NCI-H146 treated with DMSO at 0.1 percent for 48 hours (cell line): ENCODE results near the gene PIK3AP1.
"Not testable (repeated sequence)": the region's sequence is repeated elsewhere in the genome, so short reads cannot be mapped to it uniquely, and the experiment has no call there.

Experiments
- DNase-seq: peaks from one replicate; lab custom pipeline; 2025; ENCODE audit not compliant: unreplicated experiment; lab: John Stamatoyannopoulos, UW

PIK3AP1 gene

DNA sequence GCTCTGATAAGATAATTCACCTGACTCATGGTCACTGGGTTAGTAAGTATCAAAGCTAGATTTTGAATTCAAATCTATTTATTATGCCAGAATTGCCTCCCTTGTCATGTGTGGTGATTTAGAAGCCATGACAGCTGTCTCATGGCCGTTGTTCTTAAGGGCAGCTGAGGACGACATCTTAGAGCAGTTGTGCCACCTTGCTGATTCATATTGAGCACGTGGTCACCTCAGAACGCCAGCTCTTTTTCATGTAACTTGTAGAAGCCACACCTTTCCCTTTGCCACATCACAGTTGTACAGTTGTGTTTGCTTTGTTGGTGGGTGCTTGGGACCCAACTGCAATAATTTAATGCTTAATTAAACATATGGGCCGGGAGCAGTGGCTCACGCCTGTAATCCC lies 4.3 kb upstream of the PIK3AP1 start:
- no peak for DNase-seq

DNA sequence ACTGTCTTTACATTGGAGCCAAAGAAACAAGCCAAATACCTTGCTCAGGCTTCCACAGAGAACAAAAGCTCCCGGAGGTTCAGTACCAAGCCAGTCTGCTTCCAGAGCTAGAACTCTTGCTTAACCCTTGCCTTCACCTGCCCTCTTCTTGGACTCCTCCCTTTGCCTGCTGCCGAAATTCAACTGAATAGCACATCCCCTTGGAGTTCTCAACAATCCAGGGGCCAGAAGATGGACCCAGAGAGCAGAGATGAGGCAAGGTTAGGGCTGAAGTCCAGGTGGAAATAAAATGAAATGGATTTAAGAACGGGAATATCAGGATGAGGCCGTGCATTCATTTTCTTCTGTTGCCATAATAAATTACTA lies 876 bp upstream of the PIK3AP1 start:
- DNase-seq = peak; percentile 76

DNA sequence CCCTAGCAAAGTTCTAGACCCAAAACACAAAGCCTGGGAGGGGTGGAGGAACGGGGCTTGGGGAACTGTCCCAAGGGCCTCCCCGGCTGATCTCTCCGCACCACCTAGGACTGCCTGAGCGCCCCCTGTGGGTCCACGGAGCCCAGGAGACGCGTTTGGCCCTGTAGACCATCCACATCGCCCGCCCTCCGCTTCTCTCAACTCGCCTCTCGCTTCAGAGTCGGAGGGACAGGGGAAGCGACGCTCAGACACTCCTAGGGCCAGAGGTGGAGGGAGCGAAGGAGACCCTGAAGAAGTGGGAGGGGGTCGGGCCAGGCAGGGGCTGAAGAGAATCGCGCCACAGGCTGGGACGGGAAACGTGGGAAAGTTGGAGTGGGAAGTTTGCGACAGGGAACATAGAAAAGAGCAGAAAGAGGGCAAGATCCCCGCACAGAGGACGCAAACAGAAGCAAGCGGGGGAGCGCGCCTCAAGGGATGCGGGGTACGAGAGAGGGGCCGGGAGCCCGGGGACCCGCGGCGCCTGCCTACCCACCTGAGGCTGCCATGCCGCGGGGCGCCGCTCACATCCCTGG lies 378 bp downstream of the PIK3AP1 start:
- no peak for DNase-seq

DNA sequence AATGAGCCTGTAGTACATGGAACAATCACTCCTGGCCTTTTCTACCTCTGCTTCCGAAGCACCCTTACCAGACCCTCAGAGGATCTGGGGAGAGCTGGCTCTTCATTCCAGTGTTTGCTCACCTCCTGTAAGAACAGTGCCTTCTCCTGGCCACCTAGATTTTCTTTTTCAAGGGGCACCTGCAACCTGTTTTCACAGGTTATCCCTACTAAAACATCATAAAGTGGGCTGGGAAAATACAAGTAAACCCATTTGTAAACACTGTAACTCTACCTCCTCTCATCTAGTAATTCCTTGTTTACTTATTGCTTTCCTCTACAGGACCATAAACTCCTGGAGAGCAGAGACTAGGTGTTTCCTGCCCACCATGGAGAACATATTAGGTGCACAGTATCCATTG lies 1.1 kb downstream of the PIK3AP1 start:
- DNase-seq = no peak

DNA sequence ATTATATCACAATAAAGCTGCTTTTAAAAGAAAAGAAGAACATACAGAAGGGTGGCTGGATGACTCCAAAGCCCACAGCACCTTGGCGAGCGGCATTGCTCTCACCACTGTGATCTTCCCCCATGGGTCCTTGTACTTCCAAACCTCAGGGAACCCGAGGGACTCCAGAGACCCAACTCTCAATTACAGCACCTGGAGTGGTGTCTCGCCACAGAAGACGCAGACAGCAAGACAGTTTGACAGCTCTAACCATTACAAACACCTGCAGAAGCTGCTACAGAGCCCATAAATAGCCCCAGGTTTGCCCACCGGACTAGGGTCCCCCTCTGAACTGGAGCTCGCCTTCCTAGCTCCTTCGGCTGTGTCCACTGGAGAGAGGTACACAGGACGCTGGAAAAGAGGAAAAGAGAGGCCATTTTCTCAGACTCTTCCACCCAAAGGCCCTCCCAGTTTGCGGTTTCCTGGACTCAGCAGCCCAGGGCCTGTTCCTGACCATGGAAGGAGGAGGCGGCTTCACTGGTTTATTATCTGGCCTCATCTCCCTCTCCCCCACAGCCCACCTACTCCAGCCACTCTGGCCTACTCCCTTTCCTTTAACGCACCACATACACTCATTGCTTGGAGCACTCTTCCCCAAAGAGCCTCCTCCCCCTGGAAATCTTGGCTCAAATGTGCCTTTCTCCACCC lies 1.9 kb downstream of the PIK3AP1 start:
- DNase-seq = no peak

DNA sequence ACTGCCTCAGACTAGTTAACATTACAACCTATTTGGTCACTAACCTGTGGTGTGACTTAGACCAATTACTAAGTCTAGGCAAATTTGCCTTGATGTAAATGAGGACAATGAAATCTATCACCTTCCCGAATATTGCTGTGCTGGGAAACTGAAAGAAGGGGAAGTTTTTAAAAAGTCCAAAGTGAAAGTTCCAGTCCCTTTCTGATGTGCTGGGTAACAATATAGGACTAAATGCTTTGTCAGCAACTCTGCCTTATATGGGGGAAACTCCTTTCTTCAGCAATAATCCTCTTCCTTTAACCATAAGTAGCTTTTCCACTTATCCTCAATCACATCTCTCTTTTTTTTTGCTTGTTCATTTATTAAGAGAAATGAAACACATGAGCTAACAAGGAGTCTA lies 3.9 kb downstream of the PIK3AP1 start:
- DNase-seq = no peak

DNA sequence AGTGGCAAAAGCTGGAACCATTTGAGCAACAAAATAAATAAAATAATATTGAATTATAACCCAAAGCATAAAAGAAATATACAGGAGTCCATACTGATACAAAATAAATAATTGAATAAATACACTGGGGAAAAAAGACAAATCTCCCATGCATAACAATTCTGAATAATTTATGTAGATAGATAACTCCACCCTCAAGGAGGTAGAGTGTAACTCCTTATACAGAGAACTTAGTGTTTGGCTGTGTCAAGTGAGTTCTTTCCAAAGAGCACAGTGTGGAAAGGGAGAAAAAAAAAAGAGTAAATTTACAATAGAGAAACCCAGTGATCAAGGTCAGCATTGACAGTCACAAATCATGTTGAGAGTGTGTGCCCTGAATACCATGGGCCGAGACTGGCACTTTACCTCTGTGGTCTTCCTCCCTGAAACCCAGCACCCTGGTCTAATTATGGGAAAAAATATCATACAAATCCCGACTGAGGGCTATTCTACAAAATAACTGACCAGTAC lies 5.5 kb downstream of the PIK3AP1 start:
- DNase-seq = no peak

DNA sequence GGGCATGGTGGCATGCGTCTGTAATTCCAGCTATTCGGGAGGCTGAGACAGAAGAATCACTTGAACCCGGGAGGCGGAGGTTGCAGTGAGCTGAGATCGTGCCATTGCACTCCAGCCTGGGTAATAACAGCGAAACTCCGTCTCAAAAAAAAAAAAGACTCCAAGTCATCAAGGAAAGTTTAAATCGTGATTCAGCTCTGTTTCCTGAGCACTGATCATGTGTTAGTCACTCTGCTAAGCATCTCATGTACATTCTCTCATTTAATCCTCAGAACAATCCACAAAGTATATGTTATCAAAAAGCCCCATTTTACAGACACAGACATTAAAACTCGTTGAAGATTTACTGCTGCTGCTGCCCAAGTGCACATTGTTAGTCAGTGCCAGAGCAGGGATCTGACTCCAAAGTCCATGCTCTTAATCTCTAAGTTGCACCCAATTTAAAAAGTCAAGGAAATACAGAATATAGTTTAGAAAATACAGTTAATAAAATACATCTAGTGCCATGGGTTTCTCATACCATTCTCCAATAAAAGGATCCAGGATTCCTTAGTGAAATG lies 6.2 kb downstream of the PIK3AP1 start:
- DNase-seq = no peak

DNA sequence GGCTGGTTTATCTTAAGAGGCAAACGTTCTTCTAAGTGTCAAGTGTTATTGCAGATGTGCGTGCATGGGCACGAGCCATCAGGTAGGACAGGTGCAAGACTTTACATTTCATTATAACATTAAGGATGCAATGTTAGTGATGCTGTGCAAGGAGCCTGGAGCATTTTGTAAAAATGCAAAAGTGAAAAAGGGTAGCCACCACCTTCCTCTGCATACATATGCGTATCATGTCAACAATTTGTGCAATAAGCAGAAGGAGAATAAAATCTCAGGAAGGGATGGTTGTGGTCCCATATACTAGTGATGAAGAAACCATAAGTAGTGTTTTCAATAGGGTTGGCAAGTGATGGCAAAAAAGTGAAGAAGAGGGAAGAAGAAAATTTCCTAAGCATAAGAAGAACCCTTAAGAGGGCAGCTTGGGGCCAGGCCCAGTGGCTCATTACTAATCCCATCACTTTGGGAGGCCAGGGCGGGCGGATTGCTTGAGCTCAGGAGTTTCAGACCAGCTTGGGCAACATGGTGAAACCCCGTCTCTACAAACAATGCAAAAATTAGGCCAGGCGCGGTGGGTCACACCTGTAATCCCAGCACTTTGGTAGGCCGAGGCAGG lies 7.5 kb downstream of the PIK3AP1 start:
- no peak for DNase-seq

DNA sequence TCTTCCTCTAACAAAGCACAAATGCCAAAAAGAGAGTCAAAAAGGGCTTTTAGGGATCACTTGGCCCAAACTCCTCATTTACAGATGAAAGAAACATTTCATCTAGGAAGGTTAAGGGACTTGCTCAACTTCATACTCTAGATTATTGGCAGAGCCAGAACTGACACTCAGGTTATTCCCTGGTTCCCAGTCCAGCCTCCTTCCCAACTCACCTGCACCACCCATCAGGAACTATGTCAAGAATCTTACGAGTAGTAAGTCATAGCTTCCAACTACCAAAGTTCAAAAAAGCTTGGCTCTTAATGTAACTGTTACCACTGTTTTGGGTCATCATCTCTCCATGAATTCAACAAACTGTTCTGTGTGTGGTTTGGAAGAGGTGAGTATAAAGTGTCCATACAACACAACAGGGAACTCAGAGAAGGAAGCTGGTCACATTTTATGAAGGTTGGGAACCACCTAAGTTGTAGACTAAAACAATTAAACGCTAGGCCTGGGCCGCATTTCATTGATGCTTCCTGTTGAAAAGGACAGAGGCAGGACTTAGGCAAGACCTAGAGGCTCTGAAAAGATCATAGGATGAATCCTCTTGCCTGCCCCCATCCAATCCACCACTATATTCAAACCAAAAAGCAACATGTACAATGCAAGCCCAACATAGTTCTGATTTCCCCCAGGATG lies 9.1 kb downstream of the PIK3AP1 start:
- no peak for DNase-seq

DNA sequence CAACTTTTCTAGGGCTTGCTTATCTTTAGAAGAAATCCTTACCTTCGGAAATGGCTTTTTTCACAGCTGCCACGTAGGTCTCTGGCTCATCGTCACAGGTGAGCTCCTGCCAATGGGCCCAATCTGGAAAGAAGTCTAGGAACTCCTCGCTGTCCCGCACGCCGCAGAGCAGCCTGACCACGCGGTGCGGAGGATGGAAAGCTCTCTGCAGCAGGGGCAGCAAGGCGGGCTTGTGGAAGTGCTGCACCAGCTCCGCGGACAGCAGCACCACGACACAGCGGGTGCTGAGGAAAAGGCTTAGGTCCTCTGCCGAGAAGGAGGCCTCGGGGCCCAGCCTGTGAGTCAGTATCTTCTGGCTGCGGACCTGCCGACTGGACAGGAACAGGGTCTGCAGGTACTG lies 10.8 kb downstream of the PIK3AP1 start:
- no peak for DNase-seq

DNA sequence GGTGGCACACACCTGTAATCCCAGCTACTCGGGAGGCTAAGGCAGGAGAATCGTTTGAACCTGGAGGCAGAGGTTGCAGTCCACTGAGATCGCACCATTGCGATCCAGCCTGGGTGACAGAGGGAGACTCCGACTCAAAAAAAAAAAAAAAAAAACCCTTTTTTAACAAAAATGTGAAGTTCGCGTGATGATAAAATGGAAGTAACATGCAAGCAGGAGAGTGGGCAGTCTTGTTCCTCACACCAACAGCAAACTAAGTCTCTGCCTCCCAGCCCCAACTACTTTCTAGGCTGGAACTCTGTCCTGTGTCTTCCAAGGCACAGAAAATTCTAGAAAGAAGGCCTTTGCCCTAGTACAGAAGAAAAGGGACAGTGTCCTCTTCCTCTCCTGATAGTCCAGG lies 11.3 kb downstream of the PIK3AP1 start:
- no peak for DNase-seq

DNA sequence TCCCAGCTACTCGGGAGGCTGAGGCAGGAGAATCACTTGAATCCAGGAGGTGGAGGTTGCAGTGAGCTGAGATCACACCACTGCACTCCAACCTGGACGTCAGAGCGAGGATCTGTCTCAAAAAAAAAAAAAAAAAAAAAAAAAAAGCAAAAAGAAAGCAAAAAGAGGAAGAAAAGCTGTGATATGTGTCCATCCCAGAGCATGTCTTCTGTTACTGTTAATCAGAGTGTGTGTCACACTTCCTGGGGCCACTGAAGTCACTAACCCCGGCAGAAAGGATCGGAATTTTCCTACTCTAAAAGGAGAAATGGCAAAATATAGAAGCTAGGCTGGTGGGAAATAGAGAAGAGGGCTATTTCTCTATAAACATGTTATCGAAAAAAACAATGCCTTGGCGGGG lies 11.9 kb downstream of the PIK3AP1 start:
- DNase-seq = no peak

DNA sequence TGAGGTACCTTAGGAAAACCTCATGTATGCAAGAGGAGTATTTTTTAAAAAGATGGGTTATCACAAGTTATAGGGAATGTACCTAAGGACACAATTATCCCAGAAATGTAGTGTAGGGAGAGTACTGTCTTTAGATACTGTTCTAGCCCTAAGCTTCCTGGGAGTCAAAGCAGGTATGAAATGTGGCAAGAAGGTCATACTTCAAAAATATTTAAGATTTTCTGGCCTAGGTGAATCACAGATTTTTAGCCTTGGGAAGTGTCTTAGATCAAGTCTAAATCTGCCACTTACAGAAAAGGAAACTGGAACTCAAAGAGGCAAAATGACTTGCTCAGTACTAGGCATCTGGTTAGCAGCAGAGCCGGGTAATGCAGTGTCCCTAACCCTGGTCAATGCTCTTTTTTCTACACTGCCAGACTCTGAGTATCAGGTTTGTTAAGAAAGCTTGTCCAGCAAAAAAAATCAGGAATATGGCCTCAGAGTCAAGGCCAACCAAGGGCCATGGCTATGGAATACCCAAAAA lies 13.9 kb downstream of the PIK3AP1 start:
- no peak for DNase-seq

DNA sequence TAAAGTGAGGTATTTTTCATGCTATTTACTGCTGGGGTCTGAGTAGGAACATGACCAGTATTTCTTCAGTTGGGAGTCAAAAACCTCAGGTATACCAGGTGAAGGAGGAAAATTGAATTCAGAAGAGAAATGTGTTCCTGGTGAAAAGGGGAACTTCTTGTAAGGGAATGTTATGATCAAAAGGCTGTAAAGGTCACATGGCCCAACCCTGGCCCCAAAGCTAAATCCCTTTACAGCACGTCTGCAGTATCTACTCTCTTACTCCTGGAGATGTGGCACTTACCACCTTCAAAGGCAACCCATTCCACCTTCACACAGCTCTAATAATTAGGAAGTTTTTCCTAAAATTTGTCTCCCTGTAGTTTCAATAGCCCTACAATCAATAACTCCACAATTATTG lies 15.2 kb downstream of the PIK3AP1 start:
- no peak for DNase-seq

DNA sequence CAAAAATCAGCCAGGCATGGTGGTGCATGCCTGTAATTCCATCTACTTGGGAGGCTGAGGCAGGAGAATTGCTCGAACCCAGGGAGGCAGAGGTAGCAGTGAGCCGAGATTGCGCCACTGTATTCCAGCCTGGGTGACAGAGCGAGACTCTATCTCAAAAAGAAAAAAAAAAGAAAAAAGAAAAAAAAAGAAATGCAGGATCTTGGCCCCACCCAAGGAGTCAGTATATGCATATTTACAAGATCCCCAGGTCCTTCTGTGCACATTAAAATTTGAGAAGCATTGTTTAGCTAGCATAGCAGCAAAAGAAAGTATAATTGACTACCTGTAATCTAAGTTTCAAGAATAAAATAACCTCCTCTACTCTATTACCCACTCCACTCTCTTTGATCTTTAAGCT lies 15.8 kb downstream of the PIK3AP1 start:
- no peak for DNase-seq

DNA sequence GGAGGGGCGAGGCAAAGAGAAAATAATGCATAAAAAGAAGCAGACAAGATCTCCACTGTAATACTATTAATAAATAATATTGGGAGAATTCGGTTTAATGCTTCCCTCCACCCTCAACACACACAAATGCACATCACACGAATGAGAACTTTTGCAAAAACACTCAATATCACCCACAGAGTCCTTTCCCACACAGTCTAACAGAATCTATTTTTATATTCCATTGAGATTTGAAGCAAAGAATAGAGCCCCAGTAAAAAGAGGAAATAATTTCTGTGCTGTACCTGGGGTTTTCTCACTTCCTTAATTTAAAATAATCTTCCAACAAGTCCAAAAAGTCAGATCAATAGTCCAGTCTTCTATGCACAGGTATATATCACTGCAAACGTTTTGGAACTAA lies 17.0 kb downstream of the PIK3AP1 start:
- no peak for DNase-seq

DNA sequence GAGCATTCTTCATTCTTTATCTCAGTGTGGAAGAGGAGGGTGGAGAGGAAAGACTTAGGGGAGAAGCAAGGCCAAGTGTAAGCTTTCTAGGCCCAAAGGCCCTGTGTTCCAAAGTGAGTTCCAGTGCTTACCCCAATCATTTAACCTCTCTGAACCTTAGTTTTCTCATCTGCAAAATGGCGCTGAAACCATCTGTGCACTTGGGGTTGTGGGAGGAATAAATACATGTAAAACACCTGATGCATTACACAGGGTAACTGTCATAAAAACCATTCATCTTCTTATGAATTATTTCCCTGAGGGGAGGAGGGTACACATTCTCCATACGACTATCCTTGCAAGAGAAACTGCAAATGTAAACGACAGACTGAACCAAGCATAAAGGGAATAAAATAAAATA lies 19.0 kb downstream of the PIK3AP1 start:
- DNase-seq = no peak

DNA sequence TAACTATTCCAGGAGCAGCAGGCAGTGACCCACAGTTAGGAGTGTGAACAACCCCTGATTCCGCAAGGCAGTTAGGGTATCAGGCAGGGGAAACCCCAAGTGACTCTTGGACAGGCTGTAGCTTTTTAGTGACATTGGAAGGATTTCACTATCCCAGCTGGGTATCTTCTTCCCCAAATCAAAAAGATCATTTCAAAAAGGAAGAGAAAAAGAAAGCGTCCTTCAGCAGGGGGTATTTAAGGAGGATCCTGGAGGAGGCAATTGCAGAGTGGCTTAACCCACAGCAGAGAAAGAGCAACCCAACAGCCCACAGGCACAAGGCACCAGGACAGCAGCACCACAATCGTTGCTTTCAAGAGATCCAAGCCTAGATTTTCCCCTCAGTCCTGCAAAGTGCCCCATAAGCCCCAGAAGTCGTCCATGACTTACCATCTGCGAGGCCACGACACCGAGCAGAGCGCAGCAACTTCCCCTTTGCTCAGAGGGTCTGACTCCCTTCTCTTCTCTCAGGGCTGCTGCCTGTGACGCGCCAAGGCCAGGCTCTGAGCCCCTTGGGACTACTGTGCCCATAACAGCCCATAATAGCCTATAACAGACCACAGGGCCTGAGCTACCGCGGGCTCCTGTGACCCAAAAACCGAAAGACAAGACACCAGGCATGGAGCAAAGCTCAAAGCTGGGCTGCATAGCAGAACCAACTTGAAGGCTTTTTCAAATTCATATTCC lies 19.8 kb downstream of the PIK3AP1 start:
- DNase-seq = no peak

DNA sequence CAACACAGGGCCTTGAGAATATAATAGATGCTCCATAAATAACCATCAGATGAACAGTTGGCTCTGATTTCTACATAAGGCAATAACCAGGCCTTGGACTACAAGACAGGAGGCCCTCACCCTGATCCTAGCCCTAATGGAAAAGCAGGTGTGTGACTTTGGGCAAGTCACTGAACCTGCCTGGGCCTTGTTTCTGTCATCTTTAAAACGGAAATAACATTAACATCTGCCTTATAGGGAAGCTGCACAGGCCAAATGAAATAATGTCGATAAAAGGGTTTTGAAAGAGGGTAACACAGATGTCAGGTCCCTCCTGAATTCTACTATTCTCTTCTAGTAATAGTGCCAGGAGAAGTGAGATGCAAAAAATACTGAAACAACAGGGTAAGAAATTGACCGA lies 20.7 kb downstream of the PIK3AP1 start:
- DNase-seq = no peak

DNA sequence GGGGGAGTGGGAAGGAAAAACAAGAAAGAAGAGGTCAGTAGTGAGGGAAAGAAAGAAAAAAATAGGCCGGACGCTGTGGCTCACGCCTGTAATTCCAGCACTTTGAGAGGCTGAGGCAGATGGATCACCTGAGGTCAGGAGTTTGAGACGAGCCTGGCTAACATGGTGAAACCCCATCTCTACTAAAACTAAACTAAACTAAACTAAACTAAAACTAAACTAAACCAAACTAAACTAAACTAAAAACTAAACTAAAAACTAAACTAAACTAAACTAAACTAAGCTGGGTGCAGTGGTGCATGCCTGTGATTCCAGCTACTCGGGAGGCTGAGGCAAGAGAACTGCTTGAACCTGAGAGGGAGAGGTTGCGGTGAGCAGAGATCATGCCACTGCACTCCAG lies 22.0 kb downstream of the PIK3AP1 start:
- not testable (repeated sequence) for DNase-seq
